Parathyroid adenoma (tissue), 2 donors: Measurements from ENCODE around the gene WIZ.

Experiments
- H2AFZ ChIP-seq: fragments of 300-600 bp; sonication (generic); one replicate; pipeline ENCODE4 v1.7.0; 2017; ENCODE audit warnings: antibody characterized with exemption, mild to moderate bottlenecking
- H3K27ac ChIP-seq: fragments of 300-600 bp; sonication (generic); one replicate; pipeline ENCODE4 v1.7.0; 2017
- H3K27me3 ChIP-seq: fragments of 300-600 bp; sonication (generic); one replicate; pipeline ENCODE4 v1.7.0; 2017; ENCODE audit warnings: low read length; ENCODE audit not compliant: control insufficient read depth, insufficient read depth
- H3K36me3 ChIP-seq: fragments of 300-600 bp; sonication (generic); one replicate; pipeline ENCODE4 v1.7.0; 2017; ENCODE audit warnings: low read length; ENCODE audit not compliant: control insufficient read depth, insufficient read depth
- H3K4me1 ChIP-seq: fragments of 300-600 bp; sonication (generic); one replicate; pipeline ENCODE4 v1.7.0; 2017; ENCODE audit warnings: control low read depth
- H3K4me2 ChIP-seq: fragments of 300-600 bp; sonication (generic); one replicate; pipeline ENCODE4 v1.7.0; 2017; ENCODE audit warnings: low read length
- H3K4me3 ChIP-seq: fragments of 300-600 bp; sonication (generic); one replicate; pipeline ENCODE4 v1.7.0; 2017; ENCODE audit warnings: low read depth, low read length
- H3K79me2 ChIP-seq: fragments of 300-600 bp; sonication (generic); one replicate; pipeline ENCODE4 v1.7.0; 2017; ENCODE audit warnings: control low read depth
- H3K9ac ChIP-seq: fragments of 300-600 bp; sonication (generic); one replicate; pipeline ENCODE4 v1.7.0; 2017; ENCODE audit warnings: mild to moderate bottlenecking
- H3K9me3 ChIP-seq: fragments of 300-600 bp; sonication (generic); one replicate; pipeline ENCODE4 v1.7.0; 2017; ENCODE audit warnings: low read length; ENCODE audit not compliant: control insufficient read depth
- TF ChIP-seq, protein P1 (sequence below): fragments of 300-600 bp; sonication (generic); IDR thresholded peaks from one replicate; pipeline ENCODE4 v1.7.0; 2017; ENCODE audit warnings: antibody characterized with exemption, mild to moderate bottlenecking
- donor health status: primary hyperparathyroidism.

Gene WIZ

DNA sequence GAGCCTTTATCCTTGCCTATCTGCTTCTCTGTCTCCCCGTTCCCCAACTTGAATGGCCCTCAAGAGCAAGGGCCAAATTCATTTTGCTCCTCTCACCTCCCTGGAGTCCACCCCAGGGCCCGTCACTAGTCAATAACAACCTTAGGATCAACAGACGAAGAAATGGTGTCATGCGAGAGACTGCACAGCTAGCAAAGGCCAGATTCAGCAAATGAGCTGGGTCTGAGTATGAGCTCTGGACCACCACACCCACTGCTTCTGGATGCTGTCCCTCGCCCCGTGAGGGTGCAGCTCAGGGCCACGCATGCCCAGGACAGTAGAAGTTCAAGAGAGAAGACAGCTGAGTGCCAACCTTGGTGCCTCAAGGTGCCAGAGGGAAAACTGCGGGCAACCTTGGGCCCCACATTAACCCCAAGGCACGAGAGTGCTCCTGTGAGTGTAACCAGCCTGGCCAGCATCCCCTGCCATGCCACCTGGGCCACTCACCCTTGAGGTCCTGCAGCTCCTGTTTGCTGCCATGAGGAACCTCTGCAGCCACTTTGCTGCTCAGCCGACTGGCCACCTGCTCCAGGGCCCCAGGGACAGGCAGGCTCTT, 19.1 kb downstream of the WIZ start:
- Histone ChIP-seq H3K9ac (no peak overlapping the region), H3K9me3 (no peaks in the 10 kb centered on the region), H3K27ac (no peak overlapping the region), H3K36me3 (no peaks in the 10 kb centered on the region), H3K4me2 (no peak overlapping the region), H3K79me2 (peaks cover 15% of the 10 kb centered on the region), H3K27me3 (no peaks in the 10 kb centered on the region), H3K4me3 (no peak overlapping the region), H3K4me1 (peaks cover 9% of the 10 kb centered on the region), H2AFZ (no peak overlapping the region)
- TF ChIP-seq, protein P1, sequence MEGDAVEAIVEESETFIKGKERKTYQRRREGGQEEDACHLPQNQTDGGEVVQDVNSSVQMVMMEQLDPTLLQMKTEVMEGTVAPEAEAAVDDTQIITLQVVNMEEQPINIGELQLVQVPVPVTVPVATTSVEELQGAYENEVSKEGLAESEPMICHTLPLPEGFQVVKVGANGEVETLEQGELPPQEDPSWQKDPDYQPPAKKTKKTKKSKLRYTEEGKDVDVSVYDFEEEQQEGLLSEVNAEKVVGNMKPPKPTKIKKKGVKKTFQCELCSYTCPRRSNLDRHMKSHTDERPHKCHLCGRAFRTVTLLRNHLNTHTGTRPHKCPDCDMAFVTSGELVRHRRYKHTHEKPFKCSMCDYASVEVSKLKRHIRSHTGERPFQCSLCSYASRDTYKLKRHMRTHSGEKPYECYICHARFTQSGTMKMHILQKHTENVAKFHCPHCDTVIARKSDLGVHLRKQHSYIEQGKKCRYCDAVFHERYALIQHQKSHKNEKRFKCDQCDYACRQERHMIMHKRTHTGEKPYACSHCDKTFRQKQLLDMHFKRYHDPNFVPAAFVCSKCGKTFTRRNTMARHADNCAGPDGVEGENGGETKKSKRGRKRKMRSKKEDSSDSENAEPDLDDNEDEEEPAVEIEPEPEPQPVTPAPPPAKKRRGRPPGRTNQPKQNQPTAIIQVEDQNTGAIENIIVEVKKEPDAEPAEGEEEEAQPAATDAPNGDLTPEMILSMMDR, result no peak

DNA sequence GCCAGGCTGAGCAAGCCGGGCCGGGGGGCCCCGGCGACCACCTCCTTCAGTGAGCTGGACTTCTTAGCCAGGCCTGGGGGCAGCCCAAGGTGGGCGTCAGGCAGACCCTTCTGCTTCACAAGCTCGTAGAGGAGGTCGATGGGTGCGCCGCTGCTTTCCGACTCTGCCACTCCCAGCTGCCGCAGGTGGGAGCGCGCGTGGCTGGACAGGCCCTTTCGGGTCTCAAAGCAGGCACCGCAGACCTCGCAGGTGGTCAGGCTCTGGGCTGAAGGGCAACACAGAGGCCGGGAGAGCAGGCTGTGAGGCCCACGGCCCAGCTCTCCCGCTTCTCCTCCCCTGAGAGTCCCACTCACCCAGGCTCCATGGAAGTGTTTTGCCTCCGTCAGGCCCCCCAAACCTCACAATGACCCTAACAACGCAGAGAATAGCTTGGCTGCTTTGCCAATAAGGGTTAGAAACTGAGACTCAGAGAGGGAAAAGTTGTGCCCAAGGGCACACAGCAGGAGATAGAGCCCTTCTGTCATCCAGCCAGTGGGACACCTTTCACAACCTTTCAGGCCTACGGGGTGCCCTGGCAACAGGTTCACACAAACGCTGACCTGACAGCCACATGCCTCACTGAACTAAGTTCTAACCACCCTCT, 19.8 kb downstream of the WIZ start:
- H3K36me3 ChIP-seq, result no peaks in the 10 kb centered on the region
- H3K4me2 ChIP-seq, result no peak overlapping the region
- H2AFZ ChIP-seq, result no peak overlapping the region
- H3K4me1 ChIP-seq, result peaks cover 9% of the 10 kb centered on the region
- no peaks in the 10 kb centered on the region for H3K9me3 ChIP-seq
- no peak overlapping the region for H3K9ac ChIP-seq
- no peaks in the 10 kb centered on the region for H3K27me3 ChIP-seq
- H3K27ac ChIP-seq, result no peak overlapping the region
- peaks cover 15% of the 10 kb centered on the region for H3K79me2 ChIP-seq
- TF ChIP-seq, protein P1, result no peak
- no peak overlapping the region for H3K4me3 ChIP-seq

DNA sequence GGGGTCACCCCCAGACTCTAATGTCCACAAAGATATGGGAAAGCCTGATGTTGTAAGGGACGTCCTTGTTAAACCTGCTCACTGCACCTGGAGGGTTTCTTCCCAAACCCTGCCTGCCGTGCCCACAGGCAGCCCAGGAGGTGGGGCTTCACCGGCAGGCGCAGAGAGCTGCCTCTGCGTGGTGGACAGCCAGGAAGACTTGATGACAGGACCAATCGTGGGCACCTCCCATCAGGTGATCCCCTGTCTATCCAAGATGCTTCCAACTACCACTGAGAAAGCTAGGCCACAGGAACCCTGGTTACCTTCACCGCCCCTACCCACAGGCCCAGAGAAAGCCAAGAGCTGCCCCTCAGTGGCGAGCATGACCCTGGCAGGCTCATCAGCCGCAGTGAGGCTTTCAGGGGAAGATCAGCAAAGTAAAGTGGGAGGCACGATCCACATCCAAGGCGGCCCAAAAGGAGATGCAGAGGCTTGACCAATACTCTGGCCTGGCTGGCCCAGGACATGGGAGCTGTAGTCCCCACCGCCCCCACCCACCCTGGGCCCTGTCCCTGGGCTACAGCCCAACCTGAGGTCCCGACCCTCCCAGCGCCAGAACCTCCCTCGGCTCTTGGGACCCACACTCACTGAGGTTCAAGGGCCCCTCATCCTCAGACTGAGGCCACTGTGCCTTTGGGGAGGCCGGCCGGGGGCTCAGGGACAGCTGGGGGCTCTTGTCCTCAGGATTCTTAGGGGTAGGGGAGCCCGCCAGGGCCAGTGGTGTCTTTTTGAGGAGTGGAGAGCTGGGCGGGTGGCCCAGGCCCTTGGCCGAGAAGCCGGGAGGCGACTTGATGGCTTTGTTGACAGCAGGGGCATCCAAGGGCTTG, 20.6 kb downstream of the WIZ start:
- no peak overlapping the region for H3K9ac ChIP-seq
- H3K4me2 ChIP-seq, result no peak overlapping the region
- H3K79me2 ChIP-seq, result peaks cover 15% of the 10 kb centered on the region
- no peak overlapping the region for H3K27ac ChIP-seq
- H3K4me3 ChIP-seq, result no peak overlapping the region
- no peaks in the 10 kb centered on the region for H3K27me3 ChIP-seq
- H3K36me3 ChIP-seq, result no peaks in the 10 kb centered on the region
- H2AFZ ChIP-seq, result no peak overlapping the region
- no peaks in the 10 kb centered on the region for H3K9me3 ChIP-seq
- H3K4me1 ChIP-seq, result peaks cover 9% of the 10 kb centered on the region
- TF ChIP-seq, protein P1, result no peak

DNA sequence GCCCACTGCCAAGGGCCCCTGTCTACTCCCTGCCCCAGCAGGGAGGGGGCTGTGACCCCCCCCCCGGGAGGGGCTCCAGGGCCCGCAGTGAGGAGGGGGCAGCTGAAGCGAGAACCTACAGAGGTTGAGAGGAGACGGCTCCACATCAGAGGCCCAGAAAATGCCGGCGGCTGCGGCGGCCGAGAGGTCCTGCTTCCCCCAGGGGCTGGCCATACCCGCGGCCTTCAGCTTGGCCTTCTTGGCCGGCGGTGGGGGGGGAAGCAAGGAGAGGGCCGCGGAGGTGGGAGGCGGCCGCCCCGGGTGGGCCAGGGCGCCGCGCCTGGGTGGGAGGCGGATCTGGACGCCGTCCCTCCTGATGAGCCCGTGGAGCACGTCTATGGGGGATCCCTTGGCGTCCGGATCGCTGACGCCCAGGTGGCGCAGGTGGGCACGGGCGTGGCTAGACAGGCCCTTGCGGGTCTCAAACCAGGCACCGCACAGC, 21.7 kb downstream of the WIZ start:
- Histone ChIP-seq H3K36me3 (no peaks in the 10 kb centered on the region), H2AFZ (no peak overlapping the region), H3K79me2 (peaks cover 15% of the 10 kb centered on the region), H3K9ac (no peak overlapping the region), H3K27ac (no peak overlapping the region), H3K27me3 (no peaks in the 10 kb centered on the region), H3K4me3 (no peak overlapping the region), H3K4me1 (peaks cover 9% of the 10 kb centered on the region), H3K4me2 (no peak overlapping the region), H3K9me3 (no peaks in the 10 kb centered on the region)
- TF ChIP-seq, protein P1, result no peak
